ENCODE results near the gene RAP1A. TPM values are rescaled to one million over a fixed set of nuclear protein-coding genes. Genes with fewer than 3 reads are reported as not detected.
A peak's percentile ranks its signal among the peaks of the same experiment; 100 is the strongest.

RAP1A gene
- total and polyA plus RNA-seq, 2 experiments from 2014 or later, result 37.6 to 40.0 TPM

GRCh38 chr1:111664652-111665051 lies 45.1 kb downstream of the RAP1A start:
- Histone ChIP-seq H3K9me2 (ENCODE audit: insufficient read depth) (no peaks in the 10 kb centered on the region), H3K36me3 (ENCODE audit: low read depth) (no peaks in the 10 kb centered on the region), H3K79me2 (ENCODE audit: insufficient read depth) (peaks cover 100% of the 10 kb centered on the region), H3K27ac (no peak overlapping the region), H3F3A (ENCODE audit: insufficient read depth) (0 out of 2 replicates have a peak, but pooled peaks cover 10% of the 10 kb centered on the region), H4K20me1 (ENCODE audit: insufficient read depth) (peaks cover 24% of the 10 kb centered on the region; the same call in 1 of the 2 replicates), H3K4me1 (ENCODE audit: insufficient read depth) (peaks cover 28% of the 10 kb centered on the region), H3K9me3 (ENCODE audit: low read depth) (no peaks in the 10 kb centered on the region), H3K4me3 (no peak overlapping the region), H3K27me3 (replicated peaks; ENCODE audit: insufficient read depth) (no peaks in the 10 kb centered on the region), H3K4me2 (ENCODE audit: unreplicated experiment) (no peak overlapping the region), H2AFZ (no peak overlapping the region), H3K9ac (no peak overlapping the region)
- no peak for DNase-seq
- no peak for TF ChIP-seq EZH2 (IDR thresholded peaks at IDR 0.05; ENCODE audit: insufficient read depth, poor library complexity, severe bottlenecking)
- TF ChIP-seq EZH2phosphoT487 (IDR thresholded peaks at IDR 0.05; ENCODE audit: insufficient read depth, low read depth), result no peak
- WGBS, 2 experiments (ENCODE audit: low coverage in 1 of 2, low lambda C conversion rate in 2 of 2, missing lambda C conversion rate in 2 of 2), result 40 to 47% methylated on average over 1 of the region's 1 CpG
- in situ Hi-C loops (cut with MboI), result loop anchor here (10.0 kb wide), 1 partner anchor 170 kb away; no protein-coding TSS in a partner anchor

- Histone ChIP-seq H4K20me1 (ENCODE audit: insufficient read depth) (peaks cover 27% of the 10 kb centered on the region; the same call in 1 of the 2 replicates), H3K27ac (no peak overlapping the region), H3K79me2 (ENCODE audit: insufficient read depth) (peaks cover 100% of the 10 kb centered on the region), H3F3A (ENCODE audit: insufficient read depth) (0 out of 2 replicates have a peak, but pooled peaks cover 3% of the 10 kb centered on the region), H3K9me2 (ENCODE audit: insufficient read depth) (no peaks in the 10 kb centered on the region), H2AFZ (no peak overlapping the region), H3K4me1 (ENCODE audit: insufficient read depth) (peaks cover 24% of the 10 kb centered on the region), H3K27me3 (replicated peaks; ENCODE audit: insufficient read depth) (no peaks in the 10 kb centered on the region), H3K36me3 (ENCODE audit: low read depth) (no peaks in the 10 kb centered on the region), H3K9me3 (ENCODE audit: low read depth) (no peaks in the 10 kb centered on the region), H3K4me2 (ENCODE audit: unreplicated experiment) (no peak overlapping the region), H3K4me3 (no peak overlapping the region), H3K9ac (no peak overlapping the region)
- in situ Hi-C loops (cut with MboI), result loop anchor here (10.0 kb wide), 1 partner anchor 171 kb away; no protein-coding TSS in a partner anchor
- no peak for DNase-seq
- TF ChIP-seq EZH2phosphoT487 (IDR thresholded peaks at IDR 0.05; ENCODE audit: insufficient read depth, low read depth), result no peak
- TF ChIP-seq EZH2 (IDR thresholded peaks at IDR 0.05; ENCODE audit: insufficient read depth, poor library complexity, severe bottlenecking), result no peak
Observed at GRCh38 chr1:111665497-111665896, 45.9 kb downstream of the RAP1A start.

- Histone ChIP-seq H3K27me3 (replicated peaks; ENCODE audit: insufficient read depth) (no peaks in the 10 kb centered on the region), H3K9ac (no peak overlapping the region), H3K4me1 (ENCODE audit: insufficient read depth) (peaks cover 19% of the 10 kb centered on the region; the same call in 1 of the 2 replicates), H3K79me2 (ENCODE audit: insufficient read depth) (peaks cover 100% of the 10 kb centered on the region), H3K4me2 (ENCODE audit: unreplicated experiment) (no peak overlapping the region), H2AFZ (no peak overlapping the region), H3K9me2 (ENCODE audit: insufficient read depth) (no peaks in the 10 kb centered on the region), H4K20me1 (ENCODE audit: insufficient read depth) (peaks cover 22% of the 10 kb centered on the region; the same call in 1 of the 2 replicates), H3K4me3 (no peak overlapping the region), H3F3A (ENCODE audit: insufficient read depth) (no peaks in the 10 kb centered on the region), H3K27ac (no peak overlapping the region), H3K9me3 (ENCODE audit: low read depth) (no peaks in the 10 kb centered on the region), H3K36me3 (ENCODE audit: low read depth) (no peaks in the 10 kb centered on the region)
- TF ChIP-seq EZH2 (IDR thresholded peaks at IDR 0.05; ENCODE audit: insufficient read depth, poor library complexity, severe bottlenecking), result no peak
- TF ChIP-seq EZH2phosphoT487 (IDR thresholded peaks at IDR 0.05; ENCODE audit: insufficient read depth, low read depth), result no peak
- 59 to 81% methylated on average over 1 of the region's 1 CpG for WGBS, 2 experiments (ENCODE audit: low coverage in 1 of 2, low lambda C conversion rate in 2 of 2, missing lambda C conversion rate in 2 of 2)
- DNase-seq, result no peak
- in situ Hi-C loops (cut with MboI), result loop anchor here (10.0 kb wide), 1 partner anchor 172 kb away; no protein-coding TSS in a partner anchor
Observed at GRCh38 chr1:111666828-111667227, 47.2 kb downstream of the RAP1A start.

GRCh38 chr1:111669268-111669667 lies 49.7 kb downstream of the RAP1A start:
- DNase-seq, result peak; percentile 34
- no peak overlapping the region for H3K4me2 ChIP-seq (ENCODE audit: unreplicated experiment)

More at GRCh38 chr1:111669268-111669667, 49.7 kb downstream of the RAP1A start:
- H2AFZ ChIP-seq, result no peak overlapping the region
- H4K20me1 ChIP-seq (ENCODE audit: insufficient read depth), result peaks cover 20% of the 10 kb centered on the region; the same call in 1 of the 2 replicates
- H3K27me3 ChIP-seq (replicated peaks; ENCODE audit: insufficient read depth), result no peaks in the 10 kb centered on the region
- WGBS, 2 experiments (ENCODE audit: low coverage in 1 of 2, low lambda C conversion rate in 2 of 2, missing lambda C conversion rate in 2 of 2), result 52 to 63% methylated on average over 1 of the region's 1 CpG
- H3K9me3 ChIP-seq (ENCODE audit: low read depth), result no peaks in the 10 kb centered on the region
- H3K27ac ChIP-seq, result peak overlapping the region; percentile 12; the same call in 1 of the 2 replicates
- H3K9ac ChIP-seq, result no peak overlapping the region
- TF ChIP-seq EZH2phosphoT487 (IDR thresholded peaks at IDR 0.05; ENCODE audit: insufficient read depth, low read depth) (no peak), EZH2 (IDR thresholded peaks at IDR 0.05; ENCODE audit: insufficient read depth, poor library complexity, severe bottlenecking) (no peak)
- peaks cover 29% of the 10 kb centered on the region for H3K4me1 ChIP-seq (ENCODE audit: insufficient read depth)
- no peaks in the 10 kb centered on the region for H3F3A ChIP-seq (ENCODE audit: insufficient read depth)
- H3K79me2 ChIP-seq (ENCODE audit: insufficient read depth), result peaks cover 100% of the 10 kb centered on the region
- H3K9me2 ChIP-seq (ENCODE audit: insufficient read depth), result no peaks in the 10 kb centered on the region
- in situ Hi-C loops (cut with MboI), result loop anchor here (10.0 kb wide), 1 partner anchor 174 kb away; no protein-coding TSS in a partner anchor
- no peak overlapping the region for H3K4me3 ChIP-seq
- no peaks in the 10 kb centered on the region for H3K36me3 ChIP-seq (ENCODE audit: low read depth)

Data from GM23248 (cell line).